ENCODE results near the gene RACGAP1. TPM values are rescaled to one million over a fixed set of nuclear protein-coding genes. Genes with fewer than 3 reads are reported as not detected.
"Not testable (repeated sequence)": the region's sequence is repeated elsewhere in the genome, so short reads cannot be mapped to it uniquely, and the experiment has no call there.

Gene RACGAP1
- total and polyA plus RNA-seq, 2 of the 8 experiments (the other 6 are each of a cell fraction or from before 2014, with no cell fraction given) = 18.0 to 66.3 TPM

GRCh38 chr12:49989400-49989799 lies 35.9 kb downstream of the RACGAP1 start:
- H2AFZ ChIP-seq (ENCODE audit: low read length); H3K9ac ChIP-seq (replicated peaks in 1 of 4; ENCODE audit: extremely low read depth in 1 of 4, low read depth in 3 of 4, low read length in 3 of 4); H3K27me3 ChIP-seq (replicated peaks in 1 of 4; ENCODE audit: control insufficient read depth in 3 of 4, extremely low read depth in 1 of 4, insufficient read depth in 3 of 4, low read length in 3 of 4); H2BK20ac ChIP-seq (ENCODE audit: low read length); H3K4me3 ChIP-seq (ENCODE audit: extremely low read depth in 1 of 4, insufficient read depth in 2 of 4, low read depth in 3 of 4, low read length in 4 of 4); H4K5ac ChIP-seq (ENCODE audit: insufficient read length, low read depth, low read length); DNase-seq (ENCODE audit: low read depth in 1 of 2, low spot score in 2 of 2); H3K18ac ChIP-seq (ENCODE audit: extremely low read depth, low read length); FAIRE-seq; H2AK5ac ChIP-seq (ENCODE audit: low read depth, low read length); H3K79me2 ChIP-seq (ENCODE audit: control insufficient read depth in 1 of 2, insufficient read depth in 2 of 2, low read length in 2 of 2); H3K9me3 ChIP-seq (ENCODE audit: insufficient read depth in 2 of 2, low read depth in 1 of 2, low read length in 1 of 2); H3K4ac ChIP-seq (replicated peaks; ENCODE audit: insufficient read length, low read depth, low read length); H3K4me2 ChIP-seq (ENCODE audit: insufficient read depth in 1 of 2, low read depth in 2 of 2, low read length in 2 of 2); POLR2A ChIA-PET (ENCODE audit: partially characterized antibody); H2BK5ac ChIP-seq (ENCODE audit: low read depth, low read length); H3K23me2 ChIP-seq (ENCODE audit: low read depth, low read length); H2BK120ac ChIP-seq (replicated peaks; ENCODE audit: low read depth, low read length); H4K91ac ChIP-seq (replicated peaks; ENCODE audit: insufficient read length, low read length); H2BK12ac ChIP-seq (ENCODE audit: low read depth, low read length); H4K20me1 ChIP-seq (replicated peaks in 1 of 2; ENCODE audit: control insufficient read depth in 1 of 2, insufficient read depth in 2 of 2, low read length in 2 of 2); H3K79me1 ChIP-seq (ENCODE audit: low read depth, low read length); H2BK15ac ChIP-seq (ENCODE audit: low read length); H4K8ac ChIP-seq (ENCODE audit: extremely low read depth, insufficient read depth, low read length); H3K23ac ChIP-seq (ENCODE audit: insufficient read length); H3K4me1 ChIP-seq (replicated peaks in 1 of 4; ENCODE audit: control insufficient read depth in 3 of 4, insufficient read depth in 4 of 4, low read length in 3 of 4); H3K56ac ChIP-seq (replicated peaks; ENCODE audit: insufficient read length, low read depth, low read length); H3K27ac ChIP-seq (ENCODE audit: low read depth, low read length); H3K14ac ChIP-seq (ENCODE audit: insufficient read length): not testable (repeated sequence)
- H3K36me3 ChIP-seq (ENCODE audit: control insufficient read depth in 2 of 4, insufficient read depth in 4 of 4, low read length in 3 of 4) = peaks cover 18 to 46% (median 36%) of the 10 kb centered on the region in 4 experiments
- CTCF ChIA-PET (ENCODE audit: partially characterized antibody) = interaction anchor here (0.6 to 3.3 kb wide), 4 partner anchors 9 to 207 kb away, joined by 3 to 20 read pairs (median 5); partner anchors contain the start of gene COX14
- WGBS, 2 experiments (ENCODE audit: extremely low coverage in 1 of 2, insufficient coverage in 1 of 2, insufficient read length in 1 of 2, insufficient replicate concordance in 2 of 2, low coverage in 1 of 2, low lambda C conversion rate in 2 of 2, missing lambda C conversion rate in 1 of 2) = 94% methylated on average over 2 of the region's 2 CpGs; no CpG with 5 or more reads in 1 of the 2 experiments
